ENCODE data around the gene KMT2C.
"Not testable (repeated sequence)": the region's sequence is repeated elsewhere in the genome, so short reads cannot be mapped to it uniquely, and the experiment has no call there.

KMT2C gene

GRCh38 chr7:152402384-152403250, 33.2 kb downstream of the KMT2C start:
- DNase-seq (ENCODE audit: low read depth) = no peak

GRCh38 chr7:152399344-152399743, 36.5 kb downstream of the KMT2C start:
- DNase-seq (ENCODE audit: low read depth) = no peak

GRCh38 chr7:152395112-152395511, 40.7 kb downstream of the KMT2C start:
- no peak for DNase-seq (ENCODE audit: low read depth)

GRCh38 chr7:152394214-152394613, 41.6 kb downstream of the KMT2C start:
- not testable (repeated sequence) for DNase-seq (ENCODE audit: low read depth)

- no peak for DNase-seq (ENCODE audit: low read depth)
Measured at GRCh38 chr7:152392254-152392653, 43.5 kb downstream of the KMT2C start.

- not testable (repeated sequence) for DNase-seq (ENCODE audit: low read depth)
Measured at GRCh38 chr7:152386136-152386764, 49.6 kb downstream of the KMT2C start.

- DNase-seq (ENCODE audit: low read depth) = not testable (repeated sequence)
Measured at GRCh38 chr7:152384235-152385200, 51.3 kb downstream of the KMT2C start.

- no peak for DNase-seq (ENCODE audit: low read depth)
Measured at GRCh38 chr7:152383341-152384234, 52.2 kb downstream of the KMT2C start.

GRCh38 chr7:152382244-152382643, 53.6 kb downstream of the KMT2C start:
- DNase-seq (ENCODE audit: low read depth) = no peak

GRCh38 chr7:152380931-152381578, 54.7 kb downstream of the KMT2C start:
- not testable (repeated sequence) for DNase-seq (ENCODE audit: low read depth)

GRCh38 chr7:152378497-152378896, 57.3 kb downstream of the KMT2C start:
- not testable (repeated sequence) for DNase-seq (ENCODE audit: low read depth)

- DNase-seq (ENCODE audit: low read depth) = not testable (repeated sequence)
Measured at GRCh38 chr7:152376716-152377484, 58.9 kb downstream of the KMT2C start.

GRCh38 chr7:152370297-152370696, 65.5 kb downstream of the KMT2C start:
- DNase-seq (ENCODE audit: low read depth) = no peak

GRCh38 chr7:152369518-152369917, 66.3 kb downstream of the KMT2C start:
- no peak for DNase-seq (ENCODE audit: low read depth)

- DNase-seq (ENCODE audit: low read depth) = no peak
Measured at GRCh38 chr7:152367170-152367569, 68.6 kb downstream of the KMT2C start.

GRCh38 chr7:152366662-152367061, 69.1 kb downstream of the KMT2C start:
- no peak for DNase-seq (ENCODE audit: low read depth)

- no peak for DNase-seq (ENCODE audit: low read depth)
Measured at GRCh38 chr7:152365982-152366603, 69.7 kb downstream of the KMT2C start.

- DNase-seq (ENCODE audit: low read depth) = no peak
Measured at GRCh38 chr7:152363798-152364197, 72.0 kb downstream of the KMT2C start.
